SK-N-SH (cell line): ENCODE results near the gene FCER1G. TPM values are rescaled to one million over a fixed set of nuclear protein-coding genes. Genes with fewer than 3 reads are reported as not detected.

Experiments
- CTCF ChIA-PET: fragments of 300-600, 350-600 bp; formaldehyde crosslinking; extraction: SDS; loops from one replicate; lab custom pipeline; 2021; lab: Yijun Ruan, JAX
- POLR2A ChIA-PET: fragments of 350-600 bp; sonication (Branson Sonifier 250); formaldehyde crosslinking; extraction: SDS; loops from one replicate; lab custom pipeline; 2020; ENCODE audit warnings: antibody characterized with exemption, inconsistent platforms; lab: Yijun Ruan, JAX
- DNase-seq: peaks from one replicate; pipeline ENCODE4 v3.0.0; 2012
- H2AFZ ChIP-seq: fragments of 200-600 bp; sonication (generic); 2 replicates; pipeline ENCODE4 v1.8.1; 2016; ENCODE audit warnings: antibody characterized with exemption, mild to moderate bottlenecking, low read depth
- H3F3A ChIP-seq: fragments of 200-600 bp; sonication (generic); replicated peaks from 2 replicates; pipeline ENCODE3; 2016; ENCODE audit warnings: antibody characterized with exemption, mild to moderate bottlenecking; ENCODE audit not compliant: insufficient read depth
- H3K27ac ChIP-seq, 2 experiments: fragments of 200-500 bp in 1 of 2; fragments of 200-600 bp in 1 of 2; sonication (Bioruptor generic) in 1 of 2; sonication (generic), shearing (Covaris generic) in 1 of 2; 2 replicates each; pipeline versions ENCODE4 v1.5.1 to v1.6.1; 2014 to 2016; ENCODE audit warnings: low read depth in 2 of 2, inconsistent platforms in 1 of 2, low read length in 1 of 2, mild to moderate bottlenecking in 1 of 2, mixed read lengths in 1 of 2
- H3K27me3 ChIP-seq: fragments of 200-600 bp; sonication (generic), shearing (Covaris generic); 2 replicates; pipeline ENCODE4 v1.6.1; 2016; ENCODE audit warnings: mixed run types; ENCODE audit not compliant: insufficient read depth
- H3K36me3 ChIP-seq, 2 experiments: fragments of 200-500 bp in 1 of 2; fragments of 200-600 bp in 1 of 2; sonication (Bioruptor generic) in 1 of 2; sonication (generic) in 1 of 2; replicated peaks in 1 of 2; 2 replicates each; pipeline versions ENCODE3 to v1.5.1; 2014 to 2016; ENCODE audit warnings: low read length in 1 of 2, mild to moderate bottlenecking in 1 of 2; ENCODE audit not compliant: insufficient read depth in 2 of 2, control insufficient read depth in 1 of 2
- H3K4me1 ChIP-seq, 2 experiments: fragments of 200-500 bp in 1 of 2; fragments of 200-600 bp in 1 of 2; sonication (Bioruptor generic) in 1 of 2; sonication (generic), shearing (Covaris generic) in 1 of 2; 2 replicates each; pipeline versions ENCODE4 v1.5.1 to v1.6.1; 2014 to 2016; ENCODE audit warnings: low read depth in 1 of 2, low read length in 1 of 2, mixed run types in 1 of 2; ENCODE audit not compliant: insufficient read depth in 2 of 2, control insufficient read depth in 1 of 2
- H3K4me2 ChIP-seq: fragments of 200-600 bp; sonication (generic), shearing (Covaris generic); 2 replicates; pipeline ENCODE4 v1.6.1; 2017; ENCODE audit warnings: mixed run types
- H3K4me3 ChIP-seq, 2 experiments: fragments of 200-500 bp in 1 of 2; fragments of 200-600 bp in 1 of 2; sonication (Bioruptor generic) in 1 of 2; sonication (generic), shearing (Covaris generic) in 1 of 2; 2 replicates each; pipeline versions ENCODE4 v1.5.1 to v1.8.1; 2014 to 2016; ENCODE audit warnings: low read depth in 2 of 2, inconsistent platforms in 1 of 2, low read length in 1 of 2, mild to moderate bottlenecking in 1 of 2, mixed read lengths in 1 of 2, moderate library complexity in 1 of 2
- H3K79me2 ChIP-seq: fragments of 200-600 bp; sonication (generic); 2 replicates; pipeline ENCODE4 v1.8.1; 2017; ENCODE audit warnings: mild to moderate bottlenecking; ENCODE audit not compliant: insufficient read depth
- H3K9ac ChIP-seq: fragments of 200-600 bp; sonication (generic); 2 replicates; pipeline ENCODE4 v1.6.1; 2017; ENCODE audit warnings: mixed run types
- H3K9me2 ChIP-seq: fragments of 200-600 bp; sonication (generic); 2 replicates; pipeline ENCODE4 v1.6.1; 2017; ENCODE audit warnings: mixed run types
- H3K9me3 ChIP-seq: fragments of 200-600 bp; sonication (generic); 2 replicates; pipeline ENCODE4 v1.6.1; 2017; ENCODE audit warnings: mixed run types, mild to moderate bottlenecking, moderate library complexity
- H4K20me1 ChIP-seq: fragments of 200-600 bp; sonication (generic); 2 replicates; pipeline ENCODE4 v1.6.1; 2017; ENCODE audit warnings: mild to moderate bottlenecking, mixed run types; ENCODE audit not compliant: insufficient read depth
- CHD2 ChIP-seq: fragments of 150-350 bp; IDR thresholded peaks from 2 replicates; pipeline ENCODE4 v1.6.1; 2018; ENCODE audit warnings: low read length; ENCODE audit not compliant: partially characterized antibody
- ELF1 ChIP-seq: IDR thresholded peaks from 2 replicates; pipeline ENCODE4 v1.4.0; 2012
- EP300 ChIP-seq, 2 experiments: IDR thresholded peaks; 2 replicates each; pipeline versions ENCODE4 v1.4.0 to v1.6.1; 2012; ENCODE audit warnings: borderline replicate concordance in 1 of 2, low read depth in 1 of 2, low read length in 1 of 2
- FOXJ3 ChIP-seq: sonication (generic); formaldehyde crosslinking; IDR thresholded peaks from 2 replicates; pipeline ENCODE4 v1.5.1; 2020; ENCODE audit warnings: mild to moderate bottlenecking, missing genetic modification reagents
- FOXM1 ChIP-seq: IDR thresholded peaks from 2 replicates; pipeline ENCODE4 v1.4.0; 2012; ENCODE audit warnings: low read depth, mild to moderate bottlenecking
- GABPA ChIP-seq: IDR thresholded peaks from 2 replicates; pipeline ENCODE4 v1.4.0; 2012; ENCODE audit warnings: low read depth, mild to moderate bottlenecking
- JUND ChIP-seq: IDR thresholded peaks from 2 replicates; pipeline ENCODE4 v1.4.0; 2012
- MEF2A ChIP-seq: IDR thresholded peaks from 2 replicates; pipeline ENCODE4 v1.4.0; 2012; ENCODE audit warnings: low read depth, borderline replicate concordance
- NRF1 ChIP-seq: IDR thresholded peaks from 2 replicates; pipeline ENCODE4 v1.6.1; 2012; ENCODE audit warnings: low read depth, mild to moderate bottlenecking, low read length
- PBX3 ChIP-seq: IDR thresholded peaks from 2 replicates; pipeline ENCODE4; 2012
- POLR2AphosphoS5 ChIP-seq: IDR thresholded peaks from 2 replicates; pipeline ENCODE4 v1.6.1; 2012; ENCODE audit warnings: low read depth, low read length
- REST ChIP-seq: IDR thresholded peaks from 2 replicates; pipeline ENCODE4 v1.6.1; 2012; ENCODE audit warnings: mild to moderate bottlenecking, low read depth, low read length, moderate library complexity
- RFX5 ChIP-seq: IDR thresholded peaks from 2 replicates; pipeline ENCODE4 v1.6.1; 2012; ENCODE audit warnings: mild to moderate bottlenecking, improper control_type of control experiment, low read length
- TAF1 ChIP-seq: IDR thresholded peaks from 2 replicates; pipeline ENCODE4 v1.6.1; 2012; ENCODE audit warnings: low read depth, mild to moderate bottlenecking, low read length, moderate library complexity, borderline replicate concordance
- TCF12 ChIP-seq: IDR thresholded peaks from 2 replicates; pipeline ENCODE4 v1.4.0; 2012
- TEAD4 ChIP-seq: IDR thresholded peaks from 2 replicates; pipeline ENCODE4 v1.4.0; 2012; ENCODE audit warnings: mild to moderate bottlenecking, borderline replicate concordance; ENCODE audit not compliant: insufficient read depth
- YY1 ChIP-seq: IDR thresholded peaks from 2 replicates; pipeline ENCODE4 v1.4.0; 2012; ENCODE audit warnings: low read depth, mild to moderate bottlenecking
- ZBTB33 ChIP-seq: IDR thresholded peaks from 2 replicates; pipeline ENCODE4 v1.4.0; 2012; ENCODE audit warnings: low read depth, borderline replicate concordance
- WGBS: methylation state at CpG from one replicate; pipeline ENCODE4 v1.1.6; 2017; ENCODE audit warnings: low lambda C conversion rate; 5-methylcytosine and 5-hydroxymethylcytosine counted together
- polyA plus RNA-seq, 3 experiments: library from polyadenylated mRNA; depleted of rRNA; stranded (reverse); fragments of >200 nt; gene quantifications; 2 replicates each; pipeline ENCODE4 v1.2.3, GENCODE V29; 2012
- TF ChIP-seq, protein P1 (sequence below): IDR thresholded peaks from 2 replicates; pipeline ENCODE4 v1.4.0; 2012; ENCODE audit warnings: low read depth
- TF ChIP-seq, protein P2 (sequence below): IDR thresholded peaks from 2 replicates; pipeline ENCODE4 v1.4.0; 2012; ENCODE audit warnings: low read depth, borderline replicate concordance

Gene FCER1G
- polyA plus RNA-seq, 1 of the 3 experiments (the other 2 are of a cell fraction), result 0.61 TPM

- Histone ChIP-seq H3F3A (peaks cover 20% of the 10 kb centered on the region), H3K36me3 (peaks cover 54 to 57% of the 10 kb centered on the region in 2 experiments), H3K27ac (no peak overlapping the region), H3K9me3 (no peaks in the 10 kb centered on the region), H3K4me2 (no peak overlapping the region), H3K9me2 (no peaks in the 10 kb centered on the region), H2AFZ (no peak overlapping the region), H3K79me2 (peaks cover 46% of the 10 kb centered on the region), H4K20me1 (no peaks in the 10 kb centered on the region), H3K4me1 (peaks cover 5 to 11% of the 10 kb centered on the region in 2 experiments; a peak in 2 of 4 replicates), H3K9ac (no peak overlapping the region), H3K27me3 (no peaks in the 10 kb centered on the region), H3K4me3 (no peak overlapping the region)
- WGBS, result 85% methylated on average over 12 of the region's 12 CpGs
- no peak for TF ChIP-seq TCF12
- no peak for TF ChIP-seq ZBTB33
- ChIA-PET POLR2A (interaction anchor here (1.4 kb wide), 1 partner anchor 183 kb away, joined by 3 read pairs; no protein-coding TSS in a partner anchor), CTCF (interaction anchor here (1.1 to 6.8 kb wide), 5 partner anchors 13 to 176 kb away, joined by 4 to 65 read pairs (median 5); partner anchors contain the start of gene APOA2)
- no peak for DNase-seq
Measured at GRCh38 chr1:161206411-161207140, 8.5 kb upstream of the FCER1G start.

DNA sequence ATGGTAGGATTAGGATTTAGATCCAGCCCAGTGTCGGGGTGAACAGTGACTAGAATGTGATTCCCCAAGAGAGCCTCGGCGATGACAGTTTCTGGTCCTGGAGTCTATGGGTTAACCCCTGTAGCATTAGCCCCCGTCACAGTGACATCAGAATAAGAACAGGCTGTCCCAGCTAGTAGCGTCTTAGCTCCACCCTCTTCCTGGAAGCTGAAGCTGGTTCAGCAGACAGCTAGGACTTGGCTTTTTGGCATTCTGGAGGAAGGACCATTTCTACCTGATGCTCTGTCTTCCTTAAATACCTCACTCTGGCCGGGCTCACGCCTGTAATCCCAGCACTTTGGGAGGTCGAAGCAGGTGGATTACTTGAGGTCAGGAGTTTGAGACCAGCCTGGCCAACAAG lies 7.9 kb upstream of the FCER1G start:
- WGBS, result 94% methylated on average over 8 of the region's 8 CpGs
- Histone ChIP-seq H3K36me3 (peaks cover 60 to 63% of the 10 kb centered on the region in 2 experiments), H4K20me1 (no peaks in the 10 kb centered on the region), H3K4me2 (no peak overlapping the region), H3K4me1 (peaks cover 5 to 7% of the 10 kb centered on the region in 2 experiments; a peak in 2 of 4 replicates), H3K79me2 (peaks cover 46% of the 10 kb centered on the region), H3K9me2 (no peaks in the 10 kb centered on the region), H3K27me3 (no peaks in the 10 kb centered on the region), H3F3A (peaks cover 20% of the 10 kb centered on the region), H3K9me3 (no peaks in the 10 kb centered on the region), H3K9ac (no peak overlapping the region), H3K4me3 (no peak overlapping the region), H2AFZ (no peak overlapping the region), H3K27ac (no peak overlapping the region)
- ChIA-PET POLR2A (interaction anchor here (1.4 kb wide), 1 partner anchor 182 kb away, joined by 3 read pairs; no protein-coding TSS in a partner anchor), CTCF (interaction anchor here (1.1 to 6.8 kb wide), 4 partner anchors 12 to 175 kb away, joined by 4 to 65 read pairs (median 12); partner anchors contain the start of gene APOA2)
- no peak for DNase-seq
- no peak for TF ChIP-seq EP300 (IDR thresholded peaks at IDR 0.05; ENCODE audit: borderline replicate concordance in 1 of 2, low read depth in 1 of 2, low read length in 1 of 2)
- TF ChIP-seq GABPA, result no peak
- no peak for TF ChIP-seq CHD2
- TF ChIP-seq, protein P1, sequence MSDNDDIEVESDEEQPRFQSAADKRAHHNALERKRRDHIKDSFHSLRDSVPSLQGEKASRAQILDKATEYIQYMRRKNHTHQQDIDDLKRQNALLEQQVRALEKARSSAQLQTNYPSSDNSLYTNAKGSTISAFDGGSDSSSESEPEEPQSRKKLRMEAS, result no peak
- no peak for TF ChIP-seq PBX3
- no peak for TF ChIP-seq FOXJ3 (CRISPR knock-in tag)
- TF ChIP-seq REST, result no peak
- no peak for TF ChIP-seq JUND
- no peak for TF ChIP-seq RFX5
- no peak for TF ChIP-seq TAF1
- no peak for TF ChIP-seq FOXM1
- TF ChIP-seq ELF1, result no peak
- no peak for TF ChIP-seq MEF2A
- TF ChIP-seq TEAD4, result no peak
- TF ChIP-seq NRF1, result no peak
- TF ChIP-seq, protein P2, sequence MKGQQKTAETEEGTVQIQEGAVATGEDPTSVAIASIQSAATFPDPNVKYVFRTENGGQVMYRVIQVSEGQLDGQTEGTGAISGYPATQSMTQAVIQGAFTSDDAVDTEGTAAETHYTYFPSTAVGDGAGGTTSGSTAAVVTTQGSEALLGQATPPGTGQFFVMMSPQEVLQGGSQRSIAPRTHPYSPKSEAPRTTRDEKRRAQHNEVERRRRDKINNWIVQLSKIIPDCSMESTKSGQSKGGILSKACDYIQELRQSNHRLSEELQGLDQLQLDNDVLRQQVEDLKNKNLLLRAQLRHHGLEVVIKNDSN, result no peak
- TF ChIP-seq YY1, result no peak
- no peak for TF ChIP-seq POLR2AphosphoS5
